Mucosa of stomach (tissue), 1 donor: ENCODE results near the gene ST8SIA2.

Experiments
- H3K27me3 ChIP-seq: one replicate; pipeline ENCODE4 v1.7.0; 2013; ENCODE audit warnings: mild to moderate bottlenecking, low read length; ENCODE audit not compliant: control insufficient read depth, insufficient read depth
- H3K36me3 ChIP-seq: one replicate; pipeline ENCODE4 v1.7.0; 2013; ENCODE audit warnings: low read length; ENCODE audit not compliant: control insufficient read depth, insufficient read depth
- H3K4me1 ChIP-seq: one replicate; pipeline ENCODE4 v1.7.0; 2013; ENCODE audit warnings: mild to moderate bottlenecking, low read length; ENCODE audit not compliant: control insufficient read depth, insufficient read depth
- H3K4me3 ChIP-seq: one replicate; pipeline ENCODE4 v1.7.0; 2013; ENCODE audit warnings: low read length
- H3K9ac ChIP-seq: one replicate; pipeline ENCODE4 v1.7.0; 2013; ENCODE audit warnings: mild to moderate bottlenecking, low read length, moderate library complexity
- H3K9me3 ChIP-seq: one replicate; pipeline ENCODE4 v1.7.0; 2013; ENCODE audit warnings: mild to moderate bottlenecking, low read length, moderate library complexity; ENCODE audit not compliant: control insufficient read depth
- donor health status: Pancreatic carcinoma.

The ST8SIA2 gene, protein sequence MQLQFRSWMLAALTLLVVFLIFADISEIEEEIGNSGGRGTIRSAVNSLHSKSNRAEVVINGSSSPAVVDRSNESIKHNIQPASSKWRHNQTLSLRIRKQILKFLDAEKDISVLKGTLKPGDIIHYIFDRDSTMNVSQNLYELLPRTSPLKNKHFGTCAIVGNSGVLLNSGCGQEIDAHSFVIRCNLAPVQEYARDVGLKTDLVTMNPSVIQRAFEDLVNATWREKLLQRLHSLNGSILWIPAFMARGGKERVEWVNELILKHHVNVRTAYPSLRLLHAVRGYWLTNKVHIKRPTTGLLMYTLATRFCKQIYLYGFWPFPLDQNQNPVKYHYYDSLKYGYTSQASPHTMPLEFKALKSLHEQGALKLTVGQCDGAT

DNA sequence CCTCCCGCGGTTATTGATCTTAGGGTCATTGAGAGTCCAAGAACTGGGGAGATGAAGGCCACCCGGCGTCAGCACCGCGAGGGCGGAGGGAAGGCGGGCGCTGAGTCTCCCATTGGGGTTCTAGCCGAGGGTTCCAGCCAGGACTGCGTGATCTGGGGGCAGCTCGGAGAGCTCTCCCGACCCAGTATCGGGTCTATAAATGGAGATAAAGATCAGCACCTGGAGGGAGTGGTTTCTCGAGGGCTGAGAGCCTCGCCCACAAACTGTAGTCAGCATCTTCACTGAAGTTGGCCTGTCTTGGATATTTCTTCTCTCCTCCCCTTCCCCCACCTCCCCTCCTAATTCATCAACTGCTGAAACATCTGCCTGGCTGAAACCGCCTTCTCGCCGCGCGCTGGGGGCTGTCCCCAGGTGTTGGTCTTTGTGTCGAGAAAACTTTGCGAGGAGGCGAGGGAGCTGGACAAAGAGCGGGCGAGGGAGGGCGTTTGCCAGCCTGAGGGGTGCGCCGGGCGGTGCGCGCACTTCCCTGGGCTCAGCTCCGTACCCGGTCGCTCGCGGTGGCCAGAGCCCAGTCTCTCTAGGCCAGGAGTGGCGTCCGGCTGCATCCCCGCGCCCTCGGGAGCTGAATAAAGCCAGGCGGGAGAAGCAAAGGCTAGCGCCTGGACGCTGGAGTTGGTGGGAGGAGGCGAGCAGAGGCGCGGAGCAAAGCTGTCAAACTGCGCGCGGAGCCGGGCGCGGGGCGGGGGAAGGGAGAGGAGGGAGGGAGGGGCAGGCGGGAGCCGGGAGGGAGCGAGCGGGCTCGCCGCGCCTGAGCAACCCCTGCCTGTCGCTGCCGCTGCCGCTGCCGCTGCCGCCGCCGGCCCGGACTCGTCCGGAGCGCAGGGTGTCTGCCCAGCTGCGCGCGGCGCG is at the start of gene ST8SIA2:
ST8SIA2 (plus strand) TSS at position 811 of the 909 bp plus-strand sequence. CDS start 184 bp downstream, outside the sequence.
- no peak within 1 kb of the TSS for H3K9ac ChIP-seq
- peaks cover 4% of the 10 kb centered on the region for H3K4me1 ChIP-seq
- H3K9me3 ChIP-seq: no peaks in the 10 kb centered on the region
- no peaks in the 10 kb centered on the region for H3K36me3 ChIP-seq
- H3K27me3 ChIP-seq: peaks cover 65% of the 10 kb centered on the region
- no peak within 1 kb of the TSS for H3K4me3 ChIP-seq

DNA sequence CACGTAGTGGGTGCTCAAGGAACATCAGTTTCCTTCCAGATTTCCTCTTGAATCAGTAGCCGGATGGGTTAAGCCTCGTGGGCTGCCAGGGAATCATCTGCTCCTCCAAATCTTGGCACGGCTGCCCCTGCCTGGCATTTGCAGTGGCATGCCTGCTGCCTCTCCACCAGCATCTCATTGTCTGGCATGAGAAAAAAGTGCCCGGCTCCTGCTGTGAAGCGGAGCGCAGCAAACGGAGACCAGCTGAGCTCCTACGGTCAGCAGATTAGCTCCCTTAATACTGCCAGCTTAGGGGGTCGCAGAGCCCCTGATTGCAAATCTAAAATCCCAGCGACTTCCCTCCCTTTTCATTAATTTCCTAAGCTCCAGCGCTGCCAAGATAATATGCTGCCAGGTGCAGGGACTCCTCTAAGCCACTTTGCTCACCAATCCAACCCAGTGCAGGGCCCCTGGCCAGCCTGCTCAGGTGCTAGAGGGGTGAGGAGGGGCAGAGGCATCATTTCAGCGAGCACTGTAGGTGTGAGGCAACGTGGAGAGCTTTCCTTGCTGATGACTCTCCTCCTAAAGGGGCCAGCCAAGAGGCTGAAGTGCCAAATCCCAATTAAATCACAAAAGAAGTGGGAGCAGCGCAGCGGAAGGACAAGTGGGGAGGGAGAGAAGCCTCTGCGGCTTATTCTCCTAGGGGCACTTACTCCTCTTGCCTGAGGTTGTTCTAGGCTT is 49.6 kb upstream of the ST8SIA2 start:
- no peaks in the 10 kb centered on the region for H3K4me1 ChIP-seq
- peaks cover 17% of the 10 kb centered on the region for H3K27me3 ChIP-seq
- no peaks in the 10 kb centered on the region for H3K36me3 ChIP-seq
- no peaks in the 10 kb centered on the region for H3K9me3 ChIP-seq
- no peak overlapping the region for H3K4me3 ChIP-seq
- H3K9ac ChIP-seq: no peak overlapping the region

DNA sequence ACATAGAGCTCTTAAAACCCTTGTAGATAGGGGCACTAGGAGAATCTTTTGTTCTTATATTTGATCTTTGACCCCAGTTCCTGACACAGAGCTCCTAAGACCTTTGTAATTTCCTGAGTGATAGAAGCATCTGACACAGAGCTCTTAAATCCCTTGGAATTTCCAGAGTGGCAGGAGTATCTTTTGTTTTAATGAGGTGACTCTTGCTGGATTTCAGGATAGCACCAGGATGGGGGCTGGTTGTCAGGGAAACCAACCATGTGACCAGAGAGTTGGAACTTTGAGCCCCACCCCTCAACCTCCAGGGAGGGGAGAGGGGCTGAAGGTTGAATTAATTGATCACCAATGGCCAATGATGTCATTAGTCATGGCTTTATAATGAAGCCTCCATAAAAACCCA is 47.6 kb upstream of the ST8SIA2 start:
- H3K9me3 ChIP-seq: no peaks in the 10 kb centered on the region
- H3K27me3 ChIP-seq: peaks cover 17% of the 10 kb centered on the region
- H3K9ac ChIP-seq: no peak overlapping the region
- H3K36me3 ChIP-seq: no peaks in the 10 kb centered on the region
- H3K4me3 ChIP-seq: no peak overlapping the region
- H3K4me1 ChIP-seq: no peaks in the 10 kb centered on the region

DNA sequence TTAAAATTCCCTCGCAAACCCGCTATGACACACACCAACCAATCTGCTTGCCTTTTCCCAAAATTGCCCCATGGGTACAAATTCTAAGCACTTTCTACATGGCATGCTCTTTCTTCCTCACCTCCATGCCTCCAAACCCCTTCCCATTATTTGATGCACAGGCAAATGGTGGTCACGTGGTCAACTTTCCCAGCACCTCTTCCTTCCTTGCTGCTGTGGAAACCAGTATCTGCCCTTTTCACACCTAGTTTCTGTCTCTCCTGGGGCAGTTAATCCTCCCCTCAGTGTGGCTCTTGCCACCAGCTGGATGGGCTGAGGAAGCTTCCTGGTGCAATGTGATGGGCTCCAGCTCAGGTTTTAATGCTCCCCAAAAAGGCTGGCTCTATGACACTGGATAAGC is 38.4 kb upstream of the ST8SIA2 start:
- Histone ChIP-seq H3K4me1 (no peaks in the 10 kb centered on the region), H3K9ac (no peak overlapping the region), H3K36me3 (no peaks in the 10 kb centered on the region), H3K4me3 (no peak overlapping the region), H3K9me3 (no peaks in the 10 kb centered on the region), H3K27me3 (no peaks in the 10 kb centered on the region)

DNA sequence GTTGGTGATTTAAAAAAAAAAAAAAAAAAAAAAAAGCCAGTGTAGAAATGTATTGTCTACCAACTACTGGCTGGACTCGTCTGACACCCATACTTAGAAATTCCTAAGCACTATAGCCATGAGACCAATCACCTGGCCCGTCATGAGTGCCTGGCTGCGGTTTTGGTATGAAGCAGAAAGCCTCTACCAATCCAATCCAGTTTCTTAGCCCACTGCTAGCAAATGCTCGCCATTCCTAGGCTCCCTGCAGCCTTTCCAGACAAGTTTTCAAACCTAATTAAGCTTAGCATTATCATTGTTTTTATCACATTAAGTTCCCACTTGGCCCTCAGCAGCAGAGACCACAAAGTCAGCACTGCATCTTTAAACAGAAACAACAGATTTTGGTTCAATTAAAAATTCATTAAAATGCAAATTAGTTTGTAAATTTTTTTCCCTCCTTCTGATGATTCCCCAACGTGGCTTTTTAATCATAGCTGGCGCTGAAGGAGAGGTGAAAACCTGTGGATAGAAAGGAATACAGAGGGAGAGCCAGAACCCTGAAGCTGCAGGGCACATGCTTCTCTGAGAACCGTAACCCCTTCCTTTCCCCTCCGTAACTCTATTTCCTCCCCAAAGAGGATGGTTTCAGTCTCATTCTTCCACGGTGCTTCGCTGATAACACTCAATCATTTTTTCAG is 32.2 kb upstream of the ST8SIA2 start:
- Histone ChIP-seq H3K4me1 (peaks cover 13% of the 10 kb centered on the region), H3K9me3 (no peaks in the 10 kb centered on the region), H3K27me3 (no peaks in the 10 kb centered on the region), H3K36me3 (no peaks in the 10 kb centered on the region), H3K9ac (no peak overlapping the region), H3K4me3 (no peak overlapping the region)

DNA sequence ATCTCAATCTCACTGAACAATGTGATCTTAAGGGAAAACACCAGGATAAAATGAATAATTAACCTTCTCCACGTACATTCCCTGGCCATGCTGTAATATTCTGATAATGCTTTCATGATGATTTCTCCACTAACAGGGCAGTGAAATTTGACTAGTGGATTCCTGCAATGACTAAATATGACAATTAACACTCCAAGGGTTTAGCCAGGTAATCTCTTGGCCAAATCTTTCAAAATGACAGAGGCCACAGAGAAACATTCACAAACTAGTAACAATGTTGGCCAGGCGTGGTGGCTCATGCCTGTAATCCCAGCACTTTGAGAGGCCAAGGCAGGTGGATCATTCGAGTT is 31.7 kb upstream of the ST8SIA2 start:
- H3K27me3 ChIP-seq: no peaks in the 10 kb centered on the region
- H3K9me3 ChIP-seq: no peaks in the 10 kb centered on the region
- H3K4me3 ChIP-seq: no peak overlapping the region
- H3K9ac ChIP-seq: no peak overlapping the region
- no peaks in the 10 kb centered on the region for H3K36me3 ChIP-seq
- H3K4me1 ChIP-seq: peaks cover 13% of the 10 kb centered on the region

DNA sequence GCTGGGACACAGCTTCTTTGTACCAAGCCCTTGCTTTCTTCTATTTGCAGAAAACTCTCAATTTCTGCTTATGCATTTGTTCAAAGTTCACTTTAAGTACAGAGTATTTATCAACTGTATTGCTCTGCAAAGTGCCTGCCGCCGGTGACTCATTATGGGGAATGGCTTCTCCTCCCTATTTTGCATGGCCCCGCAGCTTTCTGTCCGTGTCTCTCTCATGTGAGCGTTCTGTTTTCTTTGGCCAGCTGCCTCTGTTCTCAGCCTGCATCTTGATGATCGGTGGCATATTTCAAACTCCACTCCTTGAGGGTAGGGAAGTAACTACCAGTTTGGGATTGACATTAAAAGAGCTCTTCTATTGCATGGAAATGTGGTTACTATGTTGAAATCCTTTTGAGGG is 28.6 kb upstream of the ST8SIA2 start:
- H3K36me3 ChIP-seq: no peaks in the 10 kb centered on the region
- no peak overlapping the region for H3K9ac ChIP-seq
- H3K9me3 ChIP-seq: no peaks in the 10 kb centered on the region
- no peaks in the 10 kb centered on the region for H3K27me3 ChIP-seq
- peaks cover 13% of the 10 kb centered on the region for H3K4me1 ChIP-seq
- no peak overlapping the region for H3K4me3 ChIP-seq

DNA sequence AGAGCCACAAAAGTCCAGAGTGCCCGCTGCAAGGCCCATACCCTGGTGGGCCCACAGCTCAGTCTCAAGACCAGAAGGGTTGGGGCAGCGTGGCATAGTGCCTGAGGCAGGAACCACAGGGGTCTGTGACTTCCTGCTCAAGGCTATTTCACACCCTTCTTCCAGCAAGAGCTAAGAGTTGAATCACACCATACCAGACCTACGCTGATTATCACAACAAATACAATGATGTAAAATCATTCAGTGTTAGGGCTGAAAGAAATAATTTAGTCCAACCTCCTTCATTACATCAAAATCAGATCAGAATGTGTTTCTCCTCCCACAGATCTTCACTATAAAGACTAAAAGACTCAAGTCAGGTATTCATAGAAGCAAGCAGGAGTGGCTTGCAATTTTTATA is 27.8 kb upstream of the ST8SIA2 start:
- Histone ChIP-seq H3K9ac (no peak overlapping the region), H3K4me3 (no peak overlapping the region)

DNA sequence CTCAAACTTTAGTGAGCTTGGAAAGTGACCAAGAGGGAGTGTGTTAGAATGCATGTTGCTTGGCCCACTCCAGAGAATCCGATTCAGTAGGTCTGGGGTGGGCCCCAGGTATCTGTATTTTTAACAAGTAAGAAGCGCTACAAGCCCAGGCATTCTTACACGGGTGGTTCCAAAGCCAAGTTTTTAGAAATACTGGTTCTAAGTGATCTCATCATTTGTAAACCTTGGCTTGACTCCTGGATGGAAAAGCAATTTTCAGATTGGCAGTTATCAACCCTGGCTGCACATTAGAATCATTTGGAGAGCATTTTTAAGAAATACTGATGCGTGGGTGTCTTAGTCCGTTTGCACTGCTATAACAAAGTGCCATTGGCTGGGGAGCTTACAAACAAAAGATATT is 27.3 kb upstream of the ST8SIA2 start:
- Histone ChIP-seq H3K9ac (no peak overlapping the region), H3K9me3 (no peaks in the 10 kb centered on the region), H3K4me3 (no peak overlapping the region), H3K27me3 (no peaks in the 10 kb centered on the region), H3K4me1 (peaks cover 13% of the 10 kb centered on the region), H3K36me3 (no peaks in the 10 kb centered on the region)

More for the DNA sequence above, 27.8 kb upstream of the ST8SIA2 start:
- Histone ChIP-seq H3K9me3 (no peaks in the 10 kb centered on the region), H3K27me3 (no peaks in the 10 kb centered on the region), H3K4me1 (peaks cover 13% of the 10 kb centered on the region), H3K36me3 (no peaks in the 10 kb centered on the region)

DNA sequence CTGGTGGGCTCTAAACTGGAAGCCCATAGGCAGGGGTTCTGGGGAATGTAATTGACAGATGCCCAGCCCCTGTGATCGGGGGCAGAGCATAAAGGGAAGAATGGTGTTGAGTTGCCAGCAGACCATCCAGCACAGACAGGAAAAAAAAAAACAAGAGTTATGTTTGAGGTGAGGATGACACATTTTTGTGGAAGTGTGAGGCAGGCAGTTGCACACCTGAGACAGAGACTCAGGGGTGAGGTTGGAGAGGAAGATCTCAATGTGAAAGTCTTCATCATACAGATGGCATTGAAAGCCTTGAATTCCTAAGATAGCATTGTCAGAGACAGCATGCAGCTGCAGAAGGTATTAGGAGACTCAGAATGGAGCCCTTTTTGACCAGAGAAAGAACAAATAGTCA is 18.6 kb upstream of the ST8SIA2 start:
- H3K36me3 ChIP-seq: no peaks in the 10 kb centered on the region
- H3K27me3 ChIP-seq: no peaks in the 10 kb centered on the region
- H3K9me3 ChIP-seq: no peaks in the 10 kb centered on the region
- no peak overlapping the region for H3K9ac ChIP-seq
- H3K4me1 ChIP-seq: no peaks in the 10 kb centered on the region
- H3K4me3 ChIP-seq: no peak overlapping the region

DNA sequence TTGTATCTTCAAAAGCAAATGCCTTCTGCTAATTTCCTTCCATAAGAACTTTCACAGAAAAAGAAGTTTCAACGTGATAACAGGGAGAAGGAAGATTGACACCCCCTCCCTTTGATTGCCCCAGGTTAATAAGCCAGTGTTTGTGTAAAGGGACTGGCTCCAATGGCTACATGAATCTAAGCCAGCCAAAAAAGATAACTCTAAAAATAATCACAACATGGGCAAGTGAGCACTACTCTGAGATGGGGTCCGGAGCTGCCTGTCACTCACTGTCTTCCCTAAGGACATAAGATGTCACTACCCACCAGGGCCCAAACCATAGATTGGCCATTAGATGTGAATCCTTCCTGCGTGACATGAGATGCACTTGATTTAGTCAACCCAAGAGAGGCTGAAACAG is 17.6 kb upstream of the ST8SIA2 start:
- Histone ChIP-seq H3K4me1 (no peaks in the 10 kb centered on the region), H3K27me3 (no peaks in the 10 kb centered on the region), H3K9me3 (no peaks in the 10 kb centered on the region), H3K4me3 (no peak overlapping the region), H3K9ac (no peak overlapping the region), H3K36me3 (no peaks in the 10 kb centered on the region)
